CD14-positive monocyte (primary cell): ENCODE measurements around the gene PAM. TPM values are rescaled to one million over a fixed set of nuclear protein-coding genes. Genes with fewer than 3 reads are reported as not detected.

ENCODE experiments used
- DNase-seq, 3 donors: peaks; one replicate each; pipeline ENCODE4 v3.0.0-alpha.2; 2011 to 2022
- H2AFZ ChIP-seq: 2 replicates; pipeline ENCODE4 v1.6.0; 2012; ENCODE audit warnings: mild to moderate bottlenecking, low read depth, low read length, inconsistent platforms; ENCODE audit not compliant: insufficient read depth, poor library complexity, severe bottlenecking
- H3K27ac ChIP-seq, 2 donors: 1 replicate in 1 of 2; 2 replicates in 1 of 2; pipeline ENCODE4 v1.5.1; 2012 to 2013; ENCODE audit warnings: low read length in 2 of 2, control low read depth in 1 of 2, inconsistent platforms in 1 of 2, low read depth in 1 of 2, mild to moderate bottlenecking in 1 of 2
- H3K27me3 ChIP-seq, 2 donors: one replicate each; pipeline versions ENCODE4 v1.6.0 to v1.6.1; 2011 to 2013; ENCODE audit warnings: low read length in 2 of 2; ENCODE audit not compliant: control insufficient read depth in 2 of 2, insufficient read depth in 2 of 2
- H3K36me3 ChIP-seq, 2 donors: replicated peaks in 1 of 2; 1 replicate in 1 of 2; 2 replicates in 1 of 2; pipeline versions ENCODE4 v1.5.1 to v1.6.1; 2012 to 2013; ENCODE audit warnings: low read length in 2 of 2, control low read depth in 1 of 2, inconsistent platforms in 1 of 2, mild to moderate bottlenecking in 1 of 2; ENCODE audit not compliant: insufficient read depth in 2 of 2, control insufficient read depth in 1 of 2
- H3K4me1 ChIP-seq, 2 donors: 1 replicate in 1 of 2; 2 replicates in 1 of 2; pipeline versions ENCODE4 v1.5.1 to v1.6.1; 2012 to 2013; ENCODE audit warnings: low read length in 2 of 2, control low read depth in 1 of 2, inconsistent platforms in 1 of 2, mild to moderate bottlenecking in 1 of 2, moderate library complexity in 1 of 2; ENCODE audit not compliant: insufficient read depth in 2 of 2, control insufficient read depth in 1 of 2
- H3K4me2 ChIP-seq: replicated peaks from 2 replicates; pipeline ENCODE3; 2012; ENCODE audit warnings: low read length, moderate library complexity, mild to moderate bottlenecking; ENCODE audit not compliant: poor library complexity, severe bottlenecking; ENCODE audit errors: extremely low read depth
- H3K4me3 ChIP-seq, 3 experiments: fragments of 200-600 bp in 1 of 3; sonication (generic) in 1 of 3; replicated peaks in 1 of 3; 1 replicate in 2 of 3; 2 replicates in 1 of 3; pipeline ENCODE4 v1.5.1; 2011 to 2013; ENCODE audit warnings: low read length in 3 of 3, mild to moderate bottlenecking in 3 of 3, control low read depth in 2 of 3, low read depth in 2 of 3, inconsistent platforms in 1 of 3, moderate library complexity in 1 of 3
- H3K79me2 ChIP-seq: 2 replicates; pipeline ENCODE4 v1.6.0; 2012; ENCODE audit warnings: mild to moderate bottlenecking, control low read depth, inconsistent platforms, low read length, moderate library complexity; ENCODE audit not compliant: insufficient read depth
- H3K9ac ChIP-seq: 2 replicates; pipeline ENCODE4 v1.6.0; 2017; ENCODE audit warnings: low read length, mild to moderate bottlenecking; ENCODE audit not compliant: insufficient read depth, poor library complexity, severe bottlenecking
- H3K9me3 ChIP-seq, 2 donors: replicated peaks in 1 of 2; 1 replicate in 1 of 2; 2 replicates in 1 of 2; pipeline versions ENCODE4 v1.5.1 to v1.6.1; 2012 to 2013; ENCODE audit warnings: low read length in 2 of 2, control low read depth in 1 of 2; ENCODE audit not compliant: control insufficient read depth in 1 of 2, insufficient read depth in 1 of 2
- H4K20me1 ChIP-seq: 2 replicates; pipeline ENCODE4 v1.6.0; 2012; ENCODE audit warnings: mild to moderate bottlenecking, low read length, control low read depth, moderate library complexity; ENCODE audit not compliant: insufficient read depth
- H3K27ac Mint-ChIP-seq, 7 donors: one replicate each; pipeline ENCODE4 v1.8.0; 2020; ENCODE audit warnings: mild to moderate bottlenecking in 7 of 7, mixed read lengths in 7 of 7, moderate library complexity in 6 of 7, inconsistent platforms in 2 of 7
- H3K27me3 Mint-ChIP-seq, 3 donors: one replicate each; pipeline ENCODE4 v1.8.0; 2021 to 2022; ENCODE audit warnings: low read depth in 3 of 3, mild to moderate bottlenecking in 3 of 3, mixed read lengths in 3 of 3, moderate library complexity in 3 of 3, inconsistent platforms in 1 of 3
- H3K36me3 Mint-ChIP-seq, 2 donors: one replicate each; pipeline ENCODE4 v1.8.0; 2020; ENCODE audit warnings: mixed read lengths in 2 of 2, inconsistent platforms in 1 of 2, mild to moderate bottlenecking in 1 of 2
- H3K4me1 Mint-ChIP-seq: one replicate; pipeline ENCODE4 v1.8.0; 2020; ENCODE audit warnings: mild to moderate bottlenecking, mixed read lengths
- H3K4me3 Mint-ChIP-seq, 2 donors: one replicate each; pipeline ENCODE4 v1.8.0; 2020; ENCODE audit warnings: mild to moderate bottlenecking in 2 of 2, mixed read lengths in 2 of 2, moderate library complexity in 1 of 2
- H3K9me3 Mint-ChIP-seq, 7 donors: one replicate each; pipeline ENCODE4 v1.8.0; 2020 to 2022; ENCODE audit warnings: mixed read lengths in 7 of 7, mild to moderate bottlenecking in 6 of 7, moderate library complexity in 6 of 7, inconsistent platforms in 2 of 7
- CTCF ChIP-seq: fragments of 200-600 bp; IDR thresholded peaks from one replicate; pipeline ENCODE4 v1.8.0; 2022; ENCODE audit warnings: antibody characterized with exemption, mild to moderate bottlenecking
- WGBS: methylation state at CpG from one replicate; pipeline ENCODE4 v1.1.5; 2013; ENCODE audit warnings: missing lambda C conversion rate; ENCODE audit not compliant: insufficient coverage; 5-methylcytosine and 5-hydroxymethylcytosine counted together
- intact Hi-C, 2 donors: fragments of 100-400 bp; cut with micrococcal nuclease; formaldehyde crosslinking; loops; one replicate each; pipeline versions ENCODE4 v1.15.0 to v1.15.1; 2023
- polyA plus RNA-seq, 3 donors: library from polyadenylated mRNA; depleted of rRNA in 1 of 3; unstranded in 2 of 3; stranded (reverse) in 1 of 3; fragments of 300-500 nt in 2 of 3; fragments of >200 nt in 1 of 3; fragmentation: Illumina TruSeq in 2 of 3; gene quantifications; 1 replicate in 2 of 3; 2 replicates in 1 of 3; pipeline ENCODE4 v1.2.3, GENCODE V29; 2012 to 2021

The PAM gene
- polyA plus RNA-seq, 3 donors: 11.8 to 27.4 (median 12.8) TPM

- Histone ChIP-seq H2AFZ (no peak overlapping the region), H3K27ac (no peak overlapping the region), H3K27me3 (no peaks in the 10 kb centered on the region), H4K20me1 (no peaks in the 10 kb centered on the region), H3K9me3 (no peaks in the 10 kb centered on the region), H3K36me3 (no peaks in the 10 kb centered on the region), H3K9ac (no peak overlapping the region), H3K4me1 (peaks cover 1 to 6% of the 10 kb centered on the region in 2 donors), H3K4me3 (no peak overlapping the region), H3K4me2 (no peak overlapping the region), H3K79me2 (no peaks in the 10 kb centered on the region)
- no peak overlapping the region for H3K4me3 Mint-ChIP-seq
- no peak overlapping the region for H3K27ac Mint-ChIP-seq
- no peak for DNase-seq
- H3K9me3 Mint-ChIP-seq: peaks cover 0 to 2% (median 0%) of the 10 kb centered on the region in 7 donors
- H3K27me3 Mint-ChIP-seq: no peaks in the 10 kb centered on the region
- no peak for TF ChIP-seq CTCF
- H3K36me3 Mint-ChIP-seq: no peaks in the 10 kb centered on the region
- intact Hi-C loops: no loop called here
- H3K4me1 Mint-ChIP-seq: peaks cover 9% of the 10 kb centered on the region
- no CpG with 5 or more reads among the region's 1 CpG for whole genome bisulfite sequencing
Observed at GRCh38 chr5:102823441-102823874, 68.4 kb downstream of the PAM start.

- H3K36me3 Mint-ChIP-seq: peaks cover 0 to 3% of the 10 kb centered on the region in 2 donors
- no peaks in the 10 kb centered on the region for H3K27me3 ChIP-seq
- no peak overlapping the region for H3K4me3 Mint-ChIP-seq
- DNase-seq: no peak
- no peaks in the 10 kb centered on the region for H3K79me2 ChIP-seq
- peaks cover 0 to 6% of the 10 kb centered on the region in 2 donors for H3K4me1 ChIP-seq
- no peak overlapping the region for H3K9ac ChIP-seq
- no peak for TF ChIP-seq CTCF
- H3K27me3 Mint-ChIP-seq: peaks cover 0 to 1% (median 0%) of the 10 kb centered on the region in 3 donors
- H3K4me1 Mint-ChIP-seq: peaks cover 5% of the 10 kb centered on the region
- no peak overlapping the region for H3K27ac Mint-ChIP-seq
- H3K4me3 ChIP-seq: no peak overlapping the region
- no peak overlapping the region for H3K4me2 ChIP-seq
- no peak overlapping the region for H3K27ac ChIP-seq
- no peaks in the 10 kb centered on the region for H3K36me3 ChIP-seq
- H3K9me3 ChIP-seq: no peaks in the 10 kb centered on the region
- intact Hi-C loops: no loop called here
- H4K20me1 ChIP-seq: no peaks in the 10 kb centered on the region
- peaks cover 0 to 7% (median 2%) of the 10 kb centered on the region in 7 donors for H3K9me3 Mint-ChIP-seq
- H2AFZ ChIP-seq: no peak overlapping the region
Observed at GRCh38 chr5:102826629-102827028, 71.5 kb downstream of the PAM start.
